Hematopoietic multipotent progenitor cell treated with erythropoietin and hydrocortisone succinate and interleukin-3 and kit ligand, for 4 days (in vitro differentiated cells): ENCODE measurements around the gene KLF16.

Source experiments
- DNase-seq: peaks from one replicate; pipeline ENCODE4 v3.0.0-alpha.2; 2015

KLF16 gene

GRCh38 chr19:1805401-1806183 lies 57.8 kb downstream of the KLF16 start:
- no peak for DNase-seq

- no peak for DNase-seq
Observed at GRCh38 chr19:1804858-1805257, 58.5 kb downstream of the KLF16 start.
